Activated T-helper 1 cell treated with anti-CD3 and anti-CD28 coated beads, Interleukin-2, amount 50 U/mL, for 16 hours (primary cell): ENCODE measurements around the gene USP2.

Source experiments
- DNase-seq, 2 donors: peaks; one replicate each; pipeline ENCODE4 v3.0.0-alpha.2; 2020; ENCODE audit warnings: low read depth in 1 of 2, low spot score in 1 of 2

Gene USP2

DNA sequence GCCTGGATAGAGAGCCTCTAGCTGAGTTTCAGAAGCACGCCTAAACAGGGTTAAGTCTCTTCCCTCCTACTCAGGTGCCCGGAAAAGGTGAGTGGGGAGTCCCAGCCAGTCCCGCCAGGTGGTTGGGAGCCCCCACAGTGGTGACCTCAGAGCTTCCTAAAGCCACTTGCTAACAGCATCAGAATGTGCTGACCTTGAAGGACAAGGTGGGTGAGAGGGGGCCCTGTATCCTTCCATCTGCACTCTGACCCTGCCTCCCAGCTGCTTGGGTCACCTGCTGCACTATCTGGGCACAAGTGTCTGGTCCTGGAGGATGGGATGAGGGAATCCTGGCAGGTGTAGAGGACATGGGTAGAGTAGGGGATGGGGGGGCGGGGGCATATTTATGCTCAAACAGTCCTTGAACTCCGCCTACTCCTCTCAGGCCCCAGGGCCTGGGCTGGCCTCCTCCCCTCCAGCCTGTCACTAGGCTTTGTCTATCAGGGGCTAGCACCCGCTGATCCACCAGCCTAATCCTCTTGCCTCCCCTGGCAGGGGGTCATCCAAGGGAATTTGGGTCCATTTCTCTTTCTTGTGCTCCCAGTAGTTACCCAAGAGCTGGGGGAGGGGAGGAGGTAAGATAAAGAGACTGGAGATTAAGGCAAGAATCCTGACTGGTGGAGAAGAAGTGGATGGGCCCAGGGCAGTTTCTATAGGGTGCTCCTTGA, 3.4 kb downstream of the USP2 start:
- DNase-seq, result no peak

DNA sequence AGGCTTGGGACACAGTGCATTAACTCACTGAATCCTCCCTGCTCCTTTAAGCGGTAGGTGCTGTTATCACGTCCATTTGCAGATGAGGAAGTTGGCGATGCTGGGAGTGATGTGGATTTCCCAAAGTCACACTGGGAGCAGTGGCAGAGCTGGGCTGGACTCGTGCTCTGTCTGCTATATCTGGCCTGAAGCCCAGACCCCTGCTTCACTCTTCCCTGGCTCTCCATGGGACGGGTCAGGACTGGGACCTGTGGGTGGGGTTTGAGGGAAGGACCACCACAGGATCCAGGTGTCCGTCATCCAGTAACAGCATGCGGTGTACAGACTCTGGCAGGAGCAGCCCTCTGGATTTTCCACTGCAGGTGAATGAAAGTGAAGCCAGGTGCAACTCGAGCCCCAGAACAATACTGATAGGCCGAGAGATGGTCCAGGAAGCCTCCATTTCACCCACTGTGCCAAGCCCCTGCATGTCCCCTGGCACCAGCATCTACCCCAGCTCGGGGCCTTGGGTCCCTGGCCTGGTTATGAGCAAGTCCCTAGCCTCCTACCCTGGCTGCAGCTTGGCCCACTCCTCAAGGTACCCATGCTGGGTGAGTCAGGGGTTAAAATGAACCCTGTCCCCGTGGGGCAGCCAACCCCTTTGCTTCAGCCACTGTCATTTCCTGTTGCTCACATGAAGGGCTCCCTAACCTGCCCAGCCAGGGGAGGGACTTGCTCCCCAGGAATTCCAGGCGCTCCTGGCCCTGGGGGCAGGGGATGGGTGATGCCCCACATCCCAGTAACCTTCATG, 4.2 kb downstream of the USP2 start:
- no peak for DNase-seq

DNA sequence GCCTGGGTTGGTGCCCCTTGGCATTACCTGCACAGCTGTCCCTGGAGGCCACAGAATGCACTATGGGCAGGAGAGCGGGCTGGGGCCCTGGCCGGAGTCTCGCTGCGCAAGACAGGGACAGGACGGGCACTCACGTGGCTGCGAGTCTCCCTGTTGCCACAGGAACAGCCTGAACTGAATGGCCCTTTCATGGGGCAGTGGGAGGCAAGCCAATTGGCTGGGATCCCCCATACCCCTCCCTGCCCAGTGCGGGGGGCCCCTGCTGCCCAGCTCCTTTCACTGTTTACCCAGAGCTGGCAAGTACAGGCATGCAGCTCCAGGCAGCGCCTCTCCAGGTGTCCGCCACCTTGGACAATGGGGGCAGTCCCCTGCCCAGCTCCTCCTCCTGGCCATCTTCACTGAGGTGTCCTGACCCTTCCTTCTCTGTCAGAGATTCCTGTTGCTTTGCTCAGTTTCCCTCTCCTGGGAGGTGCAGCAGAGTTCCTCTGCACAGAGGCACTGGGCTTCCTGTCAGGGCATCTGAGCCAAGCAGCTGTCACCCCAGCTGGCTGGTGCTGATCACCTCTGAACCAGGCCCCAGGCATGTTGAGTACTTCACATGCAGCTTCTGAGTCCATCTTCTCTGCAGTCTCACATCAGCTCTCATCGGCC, 5.2 kb downstream of the USP2 start:
- no peak for DNase-seq

DNA sequence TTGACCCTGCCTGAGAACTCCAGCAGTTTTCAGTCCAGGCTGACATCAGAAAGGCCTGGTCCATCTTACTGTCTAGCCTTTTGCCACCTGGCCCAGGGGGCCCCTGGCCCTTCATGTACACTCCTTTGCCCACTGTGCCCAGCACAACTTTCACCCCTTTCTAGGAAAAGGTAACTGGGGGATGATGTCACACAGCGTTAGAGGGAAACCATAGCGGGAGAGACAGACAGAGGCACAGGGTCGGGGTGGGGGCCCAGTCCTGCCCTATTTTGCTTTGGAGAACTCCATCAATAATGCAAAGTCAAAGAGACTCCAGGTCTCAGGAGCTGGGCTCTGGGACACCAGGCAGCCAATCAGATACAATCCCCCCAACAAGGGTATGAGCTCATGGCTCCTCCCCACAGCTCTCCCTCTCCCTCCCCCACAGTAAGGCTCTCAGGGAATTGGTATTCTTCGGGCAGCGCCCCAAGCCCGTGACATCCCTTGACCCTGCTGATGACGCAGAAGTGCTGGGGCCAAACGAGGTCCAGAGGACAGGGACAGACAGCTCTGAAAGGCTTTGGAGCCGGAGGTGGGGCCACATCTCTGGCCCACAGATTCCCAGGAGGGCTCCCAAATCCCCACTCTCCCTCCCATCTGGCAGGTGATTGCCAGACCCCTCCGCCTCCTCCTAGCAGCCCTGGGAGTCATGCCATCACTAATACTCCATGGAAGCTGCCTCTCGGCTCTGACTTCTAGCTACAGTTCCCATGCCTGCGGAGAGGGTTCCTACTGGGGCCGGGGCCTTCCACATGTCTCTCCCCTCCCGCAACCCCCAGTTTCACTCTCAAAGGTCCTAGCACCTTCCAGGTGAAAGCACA, 5.9 kb downstream of the USP2 start:
- DNase-seq, result no peak

DNA sequence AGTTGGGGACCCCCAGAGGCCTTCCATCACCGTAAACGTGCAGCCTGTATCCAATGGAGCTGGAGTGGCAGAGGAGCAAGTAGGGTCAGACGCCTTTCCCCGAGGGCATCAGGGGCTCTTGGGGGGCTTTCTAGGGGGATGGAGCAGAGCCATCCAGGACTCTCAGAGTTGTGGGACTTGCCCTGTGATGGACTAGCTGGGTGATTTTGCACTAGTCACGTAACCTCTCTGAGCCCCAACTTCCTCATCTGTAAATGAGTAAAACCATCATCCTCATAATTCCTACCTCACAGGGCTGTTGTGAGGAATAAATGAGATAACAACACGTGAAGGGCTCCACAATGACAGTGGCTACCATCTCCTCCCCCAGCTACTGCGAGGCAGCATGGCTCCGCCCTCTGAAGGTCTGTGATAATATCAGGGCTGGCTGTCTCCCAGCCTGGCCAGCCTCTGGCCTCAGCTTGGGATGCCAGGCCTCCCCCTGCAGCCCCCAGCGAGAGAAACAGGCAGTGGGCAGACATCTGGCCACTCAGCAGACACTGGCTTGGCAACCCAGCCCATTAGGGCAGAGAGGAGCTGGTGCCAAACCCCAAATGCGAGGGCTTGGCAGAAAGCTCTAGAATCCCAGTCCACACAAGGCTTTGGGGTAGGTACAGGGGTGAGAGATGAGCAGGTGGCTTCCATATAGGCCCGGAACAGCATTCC, 6.7 kb downstream of the USP2 start:
- no peak for DNase-seq

DNA sequence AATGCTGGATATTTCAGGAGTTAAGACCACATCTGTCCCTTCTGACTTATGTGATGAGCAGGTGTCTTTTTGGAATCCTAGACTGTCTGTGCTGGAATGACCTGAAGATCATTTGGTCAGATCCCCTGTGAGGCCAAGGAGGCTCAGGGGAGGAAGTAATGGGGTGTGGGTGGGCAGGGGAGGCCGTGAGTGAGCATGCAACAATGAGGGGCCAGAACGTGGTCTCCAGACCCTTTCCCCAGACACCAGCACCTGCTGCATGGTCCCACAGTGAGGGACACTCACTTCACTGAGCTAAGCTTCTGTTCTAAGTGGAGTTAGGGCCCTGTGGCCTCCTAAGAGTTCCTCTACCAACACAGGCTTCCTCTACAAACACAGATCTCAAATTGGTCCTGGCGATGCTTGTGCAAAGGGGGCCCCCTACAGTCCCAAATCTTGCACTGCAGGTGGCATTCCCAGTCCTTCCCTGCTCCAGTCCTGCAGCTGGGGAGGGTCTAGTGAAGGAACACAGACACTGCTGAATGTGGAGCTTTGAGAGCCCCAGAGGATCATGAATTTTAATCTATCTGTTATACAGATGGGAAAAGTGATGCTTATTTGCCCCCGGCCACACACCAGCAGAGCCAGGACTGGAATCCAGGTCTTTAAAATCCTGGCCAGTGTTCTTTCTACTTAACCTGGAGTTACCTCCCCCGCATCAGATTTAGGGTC, 7.4 kb downstream of the USP2 start:
- DNase-seq, result no peak

DNA sequence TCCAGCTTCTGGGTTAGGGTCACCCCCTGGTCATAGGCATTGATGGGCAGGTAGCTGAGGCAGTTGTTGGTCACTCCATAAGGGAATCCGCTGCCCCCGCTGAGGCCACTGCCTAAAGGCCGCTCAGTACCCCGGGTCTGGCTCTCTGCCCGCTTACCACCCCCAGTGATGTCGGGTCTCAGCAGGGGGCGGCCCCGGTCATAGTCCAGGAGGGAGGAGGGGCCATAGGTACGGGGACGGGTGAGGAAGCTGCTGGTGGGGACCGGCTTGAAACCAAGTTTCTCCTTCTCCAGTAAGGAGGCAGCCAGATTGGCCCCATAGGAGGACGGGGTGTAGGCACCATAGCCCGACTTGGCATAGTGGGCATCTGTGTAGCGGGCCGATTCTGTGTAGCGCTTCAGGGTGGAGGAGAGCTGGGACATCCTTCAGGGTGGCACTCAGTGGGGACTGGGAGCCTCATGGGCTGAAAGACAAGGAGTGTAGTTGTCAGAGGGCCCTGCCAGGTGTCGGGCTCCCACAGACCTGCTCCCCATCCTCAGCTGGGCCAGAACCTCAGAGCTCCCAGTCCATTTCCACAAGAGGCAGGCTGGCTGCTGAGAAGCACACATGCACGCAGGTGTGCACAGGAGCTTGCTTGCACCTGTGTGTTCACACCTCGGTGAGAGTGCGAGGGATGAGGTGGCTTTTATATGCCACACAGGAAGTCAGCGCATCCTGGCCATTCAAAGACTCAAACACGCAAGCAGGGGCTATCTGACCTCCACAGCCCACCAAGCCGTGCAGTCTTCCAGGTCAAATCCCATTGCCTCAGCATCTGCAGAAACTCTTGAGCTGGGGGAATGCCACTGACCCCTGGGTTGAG, 8.2 kb downstream of the USP2 start:
- DNase-seq, result no peak

DNA sequence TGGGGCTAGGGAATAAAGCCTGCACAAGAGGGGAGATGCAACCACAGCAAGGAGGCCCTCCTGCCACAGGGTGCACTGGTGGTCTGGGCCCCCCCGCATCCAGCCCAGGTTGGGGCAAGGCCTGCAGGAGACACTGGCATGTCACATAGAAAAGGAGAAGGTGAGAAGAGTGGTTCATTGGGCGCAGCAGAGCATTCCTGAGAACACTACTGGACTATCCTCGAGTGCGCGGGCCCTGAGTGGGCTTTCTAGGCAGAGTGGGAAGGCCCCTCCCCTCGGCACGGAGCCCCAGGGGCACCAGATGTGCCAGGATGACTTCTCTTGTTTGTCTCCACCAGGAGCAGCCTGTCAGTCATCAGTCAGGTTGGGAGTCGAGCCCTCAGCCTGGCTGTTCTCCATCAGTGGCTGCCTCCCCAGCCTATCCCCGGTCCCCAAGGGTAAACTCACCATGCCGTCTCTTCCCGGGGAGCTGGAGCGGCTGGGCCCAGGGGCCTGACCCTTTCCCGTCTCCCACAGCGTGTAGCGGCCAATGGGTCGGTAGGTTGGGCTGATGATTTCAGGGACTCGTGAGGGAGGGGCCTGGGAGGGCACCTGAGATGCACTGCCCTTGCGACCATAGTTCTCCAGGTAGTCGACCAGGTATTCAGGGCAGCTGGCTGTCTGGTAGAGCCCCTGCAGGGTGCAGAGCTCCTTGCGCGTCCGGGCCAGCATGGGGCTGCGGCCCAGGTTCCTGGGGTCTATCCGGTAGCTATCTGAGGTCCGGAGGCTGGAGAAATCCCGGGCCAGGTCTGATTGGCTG, 9.0 kb downstream of the USP2 start:
- no peak for DNase-seq

DNA sequence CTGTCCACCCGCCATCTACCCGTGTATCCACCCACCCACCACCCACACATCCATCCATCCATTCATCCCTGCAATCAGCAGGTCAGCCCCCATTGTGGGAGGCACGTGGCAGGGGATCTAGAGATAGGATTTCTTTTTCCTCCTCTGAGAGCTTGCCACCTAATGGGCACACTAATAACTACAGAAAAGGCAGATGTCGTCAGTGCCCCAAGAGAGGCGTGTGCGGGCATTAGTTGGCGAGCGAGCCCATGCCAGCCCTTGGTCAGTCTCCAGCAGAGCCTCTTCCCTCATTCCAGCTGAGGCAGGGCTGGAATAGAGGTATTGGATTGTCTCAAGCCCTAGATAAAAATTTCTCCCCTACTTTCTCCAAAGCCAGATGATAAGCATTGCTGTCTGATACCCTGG, 9.7 kb downstream of the USP2 start:
- DNase-seq, result no peak

DNA sequence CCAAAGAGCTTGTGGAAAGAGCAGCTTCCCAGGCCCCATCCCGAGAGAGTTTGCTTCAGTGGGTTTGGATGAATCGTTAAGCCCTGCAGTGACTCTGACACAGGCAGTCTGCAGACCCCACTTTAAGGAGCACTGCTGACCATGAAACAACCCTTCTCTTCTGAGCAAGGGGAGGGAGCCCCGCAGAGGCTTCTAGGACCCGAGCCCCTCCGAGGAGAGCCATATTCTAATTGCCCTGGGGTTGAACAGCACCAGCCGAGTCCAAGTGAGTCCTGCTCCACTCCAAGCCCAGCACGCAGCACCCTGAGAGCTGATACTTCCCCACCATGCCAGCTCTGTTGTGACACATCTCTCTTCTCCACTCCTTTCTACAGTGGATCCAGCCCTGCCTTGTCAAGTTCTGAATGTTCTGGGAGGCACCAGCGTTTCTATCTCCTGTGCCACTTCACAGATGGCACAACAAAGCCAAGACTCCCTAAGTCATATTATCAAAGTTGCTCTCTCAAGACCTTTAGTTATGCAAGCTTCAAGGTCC, 10.4 kb downstream of the USP2 start:
- DNase-seq, result no peak

DNA sequence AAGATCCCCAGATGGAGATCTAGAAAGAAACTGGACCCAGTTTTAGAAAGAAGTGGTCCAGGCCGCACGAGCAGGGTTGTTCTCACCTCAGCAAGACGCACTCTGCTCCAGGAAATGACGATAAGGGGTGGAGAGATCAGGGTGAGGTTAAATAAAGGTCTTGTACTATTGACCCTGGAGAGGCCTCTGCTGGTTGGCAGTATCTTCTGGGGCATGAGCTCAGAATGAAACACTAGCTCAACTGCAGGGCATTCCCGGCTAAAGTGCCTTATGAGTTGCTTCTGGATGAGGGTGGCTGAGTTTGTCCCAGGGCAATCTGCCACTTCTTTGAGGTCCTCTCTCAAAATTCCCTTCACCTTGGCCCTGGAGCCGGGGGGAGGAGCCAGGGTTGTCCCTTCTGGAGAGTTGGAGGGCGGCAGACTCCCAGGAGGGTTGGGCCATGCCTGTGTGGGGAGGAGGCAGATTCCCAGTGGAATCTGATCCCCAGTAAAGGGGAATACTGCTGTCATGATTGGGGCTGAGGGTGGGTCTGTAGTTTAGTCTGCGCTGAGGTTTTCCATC, 10.9 kb downstream of the USP2 start:
- no peak for DNase-seq

DNA sequence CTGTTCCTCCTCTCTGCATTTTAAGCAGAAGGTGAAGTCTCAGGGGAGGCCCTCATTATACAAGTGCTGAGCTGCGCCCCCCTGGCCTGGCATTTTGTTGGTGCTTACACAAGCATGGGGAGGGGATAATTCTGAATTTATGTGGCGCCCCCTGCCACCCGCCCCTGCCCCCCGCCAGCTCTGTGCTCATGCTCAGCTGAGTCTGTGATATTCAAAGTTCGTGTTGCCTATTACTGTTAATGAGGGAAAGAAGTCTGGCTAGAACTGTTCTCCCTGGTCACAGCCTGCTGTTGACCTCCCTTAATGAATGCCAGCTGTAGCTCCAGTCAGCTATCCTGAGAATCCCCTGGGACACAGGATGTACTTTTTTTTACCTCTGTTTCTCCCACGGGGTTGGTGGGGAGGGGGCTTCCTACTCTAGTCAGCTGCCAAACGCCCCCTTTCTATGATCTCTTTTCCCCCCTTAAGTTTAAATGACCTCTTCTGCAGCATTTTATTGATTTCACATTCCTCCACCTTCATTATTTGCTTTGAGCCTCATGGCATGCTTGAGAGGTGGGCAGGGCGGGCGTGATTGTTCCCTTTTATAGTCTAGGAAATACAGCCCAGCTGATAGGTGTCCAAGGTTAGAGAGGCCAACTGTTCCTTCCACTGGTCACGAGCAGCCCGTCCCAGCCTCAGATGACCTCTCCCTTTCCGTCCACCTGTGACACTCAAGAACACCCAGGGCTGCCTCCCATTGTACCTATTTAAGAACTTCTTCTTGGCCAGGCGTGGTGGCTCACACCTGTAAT, 12.2 kb downstream of the USP2 start:
- DNase-seq, result no peak

DNA sequence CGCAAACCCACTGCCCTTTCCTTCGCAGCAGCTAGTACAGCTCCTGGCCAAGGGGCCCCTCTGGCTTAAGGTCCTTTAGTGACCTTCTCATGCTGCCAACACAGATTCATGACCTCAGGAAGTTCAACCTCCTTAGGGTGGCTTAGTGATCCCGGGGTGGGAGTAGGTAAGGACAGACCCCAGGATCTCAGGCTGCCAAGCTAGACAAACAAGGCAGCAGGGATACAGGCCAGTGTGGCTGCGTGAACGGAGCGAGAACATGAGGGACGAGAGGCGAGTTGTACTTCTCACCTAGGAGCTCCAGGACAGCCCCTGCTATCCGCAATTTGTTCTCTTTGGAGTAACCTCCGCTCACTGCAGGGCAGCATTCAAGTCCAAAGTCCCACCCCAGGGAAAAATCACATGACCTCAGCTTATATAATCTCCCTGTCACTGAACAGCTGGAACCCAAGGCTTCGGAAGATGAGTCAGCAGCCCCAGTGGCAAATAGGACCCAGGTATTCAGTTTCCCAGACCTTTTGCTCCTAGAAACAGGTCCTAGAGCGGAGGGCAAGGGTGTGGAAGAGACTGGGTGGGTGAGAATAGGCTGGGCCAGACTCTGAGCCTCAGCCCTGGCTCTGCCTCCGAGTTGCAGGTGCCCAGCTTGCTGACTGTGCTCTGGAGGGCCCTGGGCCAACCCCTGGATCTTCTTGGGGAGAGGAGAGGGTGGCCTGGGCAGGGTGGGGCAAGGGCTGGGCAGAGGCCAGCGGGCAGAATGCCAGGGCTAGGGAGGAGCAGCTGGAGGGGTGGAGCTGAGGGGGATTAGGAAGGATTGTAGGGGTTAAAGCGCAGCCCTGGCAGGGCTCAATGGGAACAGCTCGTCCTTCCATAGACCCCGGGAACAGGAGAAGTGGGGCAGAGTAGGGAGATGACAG, 13.1 kb downstream of the USP2 start:
- no peak for DNase-seq

DNA sequence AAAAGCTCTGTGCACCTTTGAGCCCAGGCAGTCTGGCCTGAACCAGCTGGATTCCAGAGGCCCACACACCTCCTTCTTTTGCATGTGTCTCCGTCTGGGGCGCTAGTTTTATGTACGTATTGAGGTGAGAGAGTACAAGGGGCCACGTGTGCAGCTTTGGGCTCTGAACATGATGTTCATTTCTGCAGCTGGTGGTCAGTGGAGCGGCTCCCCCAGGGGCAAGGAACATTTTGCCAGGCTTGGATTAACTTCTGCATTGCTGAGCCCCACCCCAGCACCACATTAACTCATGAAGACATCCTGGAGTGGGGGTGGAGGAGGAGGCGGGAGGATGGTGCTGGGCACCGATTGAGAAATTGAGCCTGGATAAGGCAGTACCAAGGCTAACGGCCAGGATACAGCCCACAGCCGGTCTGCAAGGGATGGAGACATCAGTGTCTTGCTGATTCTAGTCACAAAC, 13.8 kb downstream of the USP2 start:
- DNase-seq, result no peak

DNA sequence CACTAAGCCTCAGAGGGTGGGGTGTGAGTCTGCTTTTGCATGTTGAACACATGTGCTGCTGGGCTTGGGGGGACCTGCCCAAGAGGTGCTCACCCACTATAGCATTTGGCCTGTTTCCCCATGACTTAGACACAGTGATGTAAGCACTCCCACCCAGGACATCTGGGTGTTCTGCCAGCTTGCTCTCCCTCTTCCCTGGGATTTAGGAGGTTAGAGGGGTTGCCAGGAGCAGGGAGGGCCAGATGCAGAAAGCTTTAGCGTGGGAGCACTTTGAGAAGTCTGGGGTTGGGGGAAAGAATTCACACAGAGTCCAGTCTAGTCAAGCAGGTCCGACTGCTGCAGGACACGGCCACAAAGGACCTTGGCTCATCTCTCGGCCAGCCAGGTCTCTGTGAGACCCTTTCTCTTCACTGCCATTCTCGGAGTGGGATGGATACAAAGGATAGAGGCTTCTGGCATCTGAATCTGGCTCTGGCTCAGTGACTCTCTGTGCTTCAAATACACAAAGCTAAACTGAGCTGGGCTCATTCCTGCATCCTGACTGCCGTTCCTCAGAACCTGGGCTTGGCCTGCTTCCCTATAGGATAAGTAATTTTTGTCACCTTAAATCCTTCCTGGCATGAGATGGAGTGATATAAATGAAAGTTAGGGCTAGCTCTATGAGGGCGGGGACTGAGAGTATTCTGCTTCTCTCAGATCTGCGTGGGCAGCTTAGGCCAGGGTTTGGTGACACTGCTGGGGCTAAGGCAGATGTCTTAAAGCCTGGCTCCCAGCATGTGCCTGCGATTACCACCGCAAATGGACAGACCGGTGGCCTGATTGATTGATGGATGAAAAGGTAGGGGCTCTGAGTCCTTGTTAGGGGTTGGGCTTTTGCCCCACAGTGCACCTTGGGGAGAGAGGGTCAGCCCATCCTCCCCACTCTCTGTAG, 14.5 kb downstream of the USP2 start:
- DNase-seq, result no peak
